8988T (cell line): Measurements from ENCODE around the gene CHST1.

Experiments used
- DNase-seq: peaks from one replicate; pipeline ENCODE4 v3.0.0; 2011

CHST1 gene

DNA sequence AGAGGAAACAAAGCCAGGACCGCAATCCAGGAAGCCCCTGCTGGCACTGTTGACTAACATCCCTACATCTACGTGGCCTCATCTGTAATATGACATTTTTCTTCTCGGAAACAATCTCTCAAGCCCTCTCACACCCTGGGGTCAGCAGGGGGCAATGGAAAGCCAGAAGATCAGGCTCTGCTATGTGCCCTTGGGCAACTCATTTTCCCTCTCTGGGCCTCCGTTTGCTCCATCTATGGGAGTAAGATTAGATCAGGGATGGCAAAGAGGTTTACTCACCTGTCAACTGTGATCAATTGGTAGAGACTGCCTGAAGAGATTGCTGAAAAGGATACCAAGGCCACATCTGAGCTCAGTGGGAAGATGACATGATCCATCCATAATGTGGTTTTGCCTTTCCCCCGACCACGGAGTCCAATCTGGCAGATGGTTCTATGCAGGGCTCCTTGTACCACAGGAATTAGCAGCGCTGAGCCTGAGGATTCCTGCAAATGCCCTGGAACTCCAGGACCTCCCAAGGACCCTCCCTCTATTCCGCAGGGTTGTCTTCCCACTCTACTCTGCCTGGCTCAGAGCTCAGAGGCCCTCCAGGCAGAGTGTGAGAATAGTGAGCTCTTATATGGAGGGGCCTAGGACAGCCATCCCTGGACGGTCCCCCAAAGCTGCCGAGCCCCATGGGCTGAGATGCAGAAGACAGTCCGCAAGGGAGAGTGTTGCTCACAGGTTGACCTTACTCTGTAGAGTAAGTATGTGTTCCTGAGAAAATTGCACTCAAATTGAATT is 66.1 kb downstream of the CHST1 start:
- DNase-seq = no peak
